ACC112 (cell line): ENCODE data around the gene LHX3.

Experiments
- H2AFZ ChIP-seq: fragments of 200-600 bp; sonication (generic); one replicate; pipeline ENCODE4 v1.6.0; 2017; ENCODE audit warnings: antibody characterized with exemption, low read length; ENCODE audit not compliant: unreplicated experiment
- H3K27ac ChIP-seq: fragments of 200-600 bp; sonication (generic); 2 replicates; pipeline ENCODE4 v1.5.1; 2014; ENCODE audit warnings: low read depth, mild to moderate bottlenecking, antibody characterized with exemption, low read length, moderate library complexity
- H3K27me3 ChIP-seq: fragments of 200-600 bp; sonication (generic); 2 replicates; pipeline ENCODE4 v1.6.1; 2014; ENCODE audit warnings: mild to moderate bottlenecking, antibody characterized with exemption, low read length, moderate library complexity, mixed read lengths; ENCODE audit not compliant: insufficient read depth
- H3K36me3 ChIP-seq: fragments of 200-600 bp; sonication (generic); 2 replicates; pipeline ENCODE4 v1.6.1; 2016; ENCODE audit warnings: mild to moderate bottlenecking, antibody characterized with exemption, low read length, moderate library complexity, mixed read lengths; ENCODE audit not compliant: insufficient read depth
- H3K4me1 ChIP-seq: fragments of 200-600 bp; sonication (generic); one replicate; pipeline ENCODE4 v1.6.1; 2016; ENCODE audit warnings: low read length, mixed read lengths; ENCODE audit not compliant: insufficient read depth, unreplicated experiment, control insufficient read depth
- H3K4me3 ChIP-seq: fragments of 200-600 bp; sonication (generic); 2 replicates; pipeline ENCODE4 v1.5.1; 2014; ENCODE audit warnings: mild to moderate bottlenecking, low read depth, low read length
- H3K79me2 ChIP-seq: fragments of 200-600 bp; sonication (generic); one replicate; pipeline ENCODE4 v1.6.0; 2016; ENCODE audit warnings: low read length; ENCODE audit not compliant: control insufficient read depth, unreplicated experiment, insufficient read depth

Gene LHX3

DNA sequence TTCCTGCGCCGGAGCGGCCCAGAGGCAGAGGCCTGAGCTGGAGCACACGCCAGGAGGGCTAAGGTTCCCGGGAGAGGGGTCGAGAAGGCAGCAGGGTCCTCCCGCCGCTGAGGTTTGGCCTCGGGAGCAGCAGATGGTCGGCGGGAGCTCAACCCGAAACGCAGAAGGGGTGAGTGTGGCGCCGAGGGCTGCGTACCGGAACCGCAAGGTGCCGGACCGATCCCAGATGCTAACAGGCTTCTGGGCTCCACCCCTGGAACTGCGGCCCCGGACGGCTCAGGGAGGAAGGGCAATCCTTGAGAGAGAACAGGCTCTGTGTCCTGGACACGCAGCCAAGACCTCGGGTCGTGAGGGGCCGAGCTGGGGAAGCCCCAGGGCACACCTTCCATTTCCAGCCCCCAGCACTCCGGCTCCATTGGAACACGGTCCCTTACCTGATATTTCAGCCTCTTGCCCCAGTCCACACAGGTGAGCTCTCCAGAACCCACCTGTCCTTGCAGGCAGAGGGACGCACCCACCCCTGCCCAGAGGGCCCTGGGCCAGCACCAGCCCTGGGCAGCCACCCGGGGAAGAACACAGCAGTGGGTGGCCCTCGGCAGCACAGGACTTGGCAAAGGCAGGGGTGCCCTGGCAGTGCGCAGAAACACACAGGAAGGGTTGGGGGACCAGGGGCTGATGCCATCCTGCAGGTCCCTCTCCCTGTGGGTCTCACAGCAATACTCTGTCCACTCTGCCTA lies 1.4 kb downstream of the LHX3 start:
- no peaks in the 10 kb centered on the region for H3K4me1 ChIP-seq
- no peak overlapping the region for H3K4me3 ChIP-seq
- H3K27ac ChIP-seq, result no peak overlapping the region
- H2AFZ ChIP-seq, result no peak overlapping the region
- peaks cover 60% of the 10 kb centered on the region for H3K27me3 ChIP-seq
- H3K79me2 ChIP-seq, result no peaks in the 10 kb centered on the region
- no peaks in the 10 kb centered on the region for H3K36me3 ChIP-seq

DNA sequence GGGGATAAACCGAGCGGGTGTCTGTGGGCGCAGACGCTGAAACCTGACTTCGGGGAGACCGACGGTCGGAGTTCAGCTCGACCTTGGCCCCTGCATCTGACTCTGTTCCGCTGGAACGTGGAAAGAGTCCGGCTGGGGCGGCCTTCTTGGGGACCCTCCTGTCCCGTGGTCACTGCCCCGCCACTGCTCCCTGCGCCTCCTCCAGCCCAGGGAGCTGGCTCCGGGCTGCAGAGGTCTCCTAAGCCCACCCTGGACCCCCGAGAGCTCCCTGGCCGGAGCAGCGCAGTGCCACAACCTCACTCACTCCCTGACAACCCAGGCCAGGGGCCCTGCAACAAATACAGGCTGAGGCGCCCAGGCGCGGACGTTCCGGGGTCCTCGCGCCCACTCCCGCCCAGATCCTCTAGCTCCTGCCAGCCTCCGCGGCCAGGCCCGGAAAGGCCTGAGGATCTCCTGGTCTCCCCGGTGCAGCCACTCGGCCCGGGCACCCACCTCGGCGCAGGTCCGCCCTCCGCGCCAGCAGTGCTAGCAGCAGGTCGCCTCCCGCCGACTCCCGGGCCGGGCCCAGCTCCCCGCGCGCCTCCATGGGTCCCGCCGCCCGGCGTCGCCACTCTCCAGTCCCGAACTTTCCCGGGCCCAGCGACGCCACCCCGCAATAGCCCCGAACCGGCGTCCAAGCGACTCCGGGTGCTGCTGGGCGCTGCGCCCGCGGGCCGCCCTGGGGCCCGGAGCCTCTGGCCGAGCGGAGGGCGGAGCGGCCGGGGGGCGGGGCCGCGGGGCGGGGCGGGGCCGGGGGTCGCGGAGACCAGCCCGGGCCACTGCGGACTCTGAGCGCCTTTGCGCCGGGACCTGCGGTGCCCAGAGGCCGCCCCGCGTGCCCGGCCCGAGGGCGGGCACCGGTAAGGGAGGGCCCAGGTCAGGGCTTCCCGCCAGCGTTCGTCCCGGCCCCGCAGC lies 2.2 kb downstream of the LHX3 start:
- no peak overlapping the region for H3K27ac ChIP-seq
- no peak overlapping the region for H3K4me3 ChIP-seq
- H3K36me3 ChIP-seq, result no peaks in the 10 kb centered on the region
- no peaks in the 10 kb centered on the region for H3K4me1 ChIP-seq
- H3K27me3 ChIP-seq, result peaks cover 69% of the 10 kb centered on the region
- no peaks in the 10 kb centered on the region for H3K79me2 ChIP-seq
- H2AFZ ChIP-seq, result no peak overlapping the region

DNA sequence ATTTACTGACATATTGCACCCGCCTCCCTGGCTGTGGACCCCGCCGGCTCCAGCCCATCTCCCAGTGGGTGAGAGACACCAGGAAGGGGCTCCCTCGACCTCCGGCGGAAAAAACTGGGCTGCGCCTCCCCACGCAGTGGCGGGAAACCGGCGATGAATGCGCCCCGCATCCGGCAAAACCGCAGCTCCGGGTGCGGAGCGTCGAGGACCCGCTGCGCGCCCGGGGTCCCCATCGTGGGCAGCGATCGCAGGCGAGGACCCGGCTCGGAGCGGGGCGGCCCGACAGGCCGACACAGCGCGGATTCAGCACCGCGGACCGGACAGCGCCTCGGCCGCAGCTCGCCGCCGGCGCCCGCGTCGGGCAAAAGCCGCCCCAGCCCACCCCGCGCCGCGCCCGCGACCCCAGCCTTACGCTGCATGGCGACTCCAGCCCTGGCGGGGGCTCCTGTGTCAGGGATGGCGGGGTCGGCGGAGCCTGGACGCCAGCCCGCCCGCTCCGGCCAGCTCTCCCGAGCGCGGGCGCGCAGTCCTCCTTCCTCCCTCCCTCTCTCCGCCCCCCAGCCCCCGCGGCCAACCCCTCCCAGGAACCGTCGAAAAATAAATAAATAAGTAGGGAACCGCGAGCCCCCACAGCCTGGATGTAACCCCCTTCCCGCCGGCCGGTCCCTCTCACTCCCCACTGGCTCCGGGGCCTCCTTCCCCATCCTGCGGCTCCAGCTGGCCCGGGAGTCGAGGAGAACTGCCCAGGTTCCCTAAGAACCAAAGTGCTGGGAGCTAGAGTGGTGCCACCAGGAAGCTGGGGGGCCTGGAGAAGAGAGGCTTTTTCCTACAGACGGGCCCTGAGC lies 3.1 kb downstream of the LHX3 start:
- H3K27me3 ChIP-seq, result peaks cover 78% of the 10 kb centered on the region

DNA sequence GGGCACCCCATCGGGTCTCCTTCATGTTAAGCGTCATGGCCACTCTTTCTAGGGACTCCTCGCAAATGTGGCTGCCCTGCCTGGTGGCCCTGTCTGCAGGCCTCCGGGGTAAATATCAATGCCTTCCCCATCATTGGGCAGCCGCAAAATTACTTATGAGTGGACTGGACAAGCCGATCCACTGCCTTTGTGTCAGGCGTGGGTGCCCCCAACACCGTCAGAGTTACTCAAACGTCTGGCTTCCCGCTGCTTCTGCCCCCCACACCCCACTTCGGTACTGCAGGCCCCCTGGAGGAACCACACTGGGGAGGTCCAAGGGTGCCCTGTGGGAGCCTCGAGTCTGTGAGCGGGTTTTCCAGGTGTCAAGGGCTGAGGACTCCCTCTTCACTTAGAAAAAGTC lies 3.8 kb downstream of the LHX3 start:
- no peaks in the 10 kb centered on the region for H3K4me1 ChIP-seq
- peaks cover 84% of the 10 kb centered on the region for H3K27me3 ChIP-seq
- H3K27ac ChIP-seq, result no peak overlapping the region
- no peak overlapping the region for H3K4me3 ChIP-seq
- H2AFZ ChIP-seq, result no peak overlapping the region
- H3K36me3 ChIP-seq, result no peaks in the 10 kb centered on the region
- no peaks in the 10 kb centered on the region for H3K79me2 ChIP-seq

More for the DNA sequence above, 3.1 kb downstream of the LHX3 start:
- no peak overlapping the region for H3K27ac ChIP-seq
- no peaks in the 10 kb centered on the region for H3K4me1 ChIP-seq
- no peaks in the 10 kb centered on the region for H3K79me2 ChIP-seq
- no peak overlapping the region for H2AFZ ChIP-seq
- H3K4me3 ChIP-seq, result no peak overlapping the region
- no peaks in the 10 kb centered on the region for H3K36me3 ChIP-seq

DNA sequence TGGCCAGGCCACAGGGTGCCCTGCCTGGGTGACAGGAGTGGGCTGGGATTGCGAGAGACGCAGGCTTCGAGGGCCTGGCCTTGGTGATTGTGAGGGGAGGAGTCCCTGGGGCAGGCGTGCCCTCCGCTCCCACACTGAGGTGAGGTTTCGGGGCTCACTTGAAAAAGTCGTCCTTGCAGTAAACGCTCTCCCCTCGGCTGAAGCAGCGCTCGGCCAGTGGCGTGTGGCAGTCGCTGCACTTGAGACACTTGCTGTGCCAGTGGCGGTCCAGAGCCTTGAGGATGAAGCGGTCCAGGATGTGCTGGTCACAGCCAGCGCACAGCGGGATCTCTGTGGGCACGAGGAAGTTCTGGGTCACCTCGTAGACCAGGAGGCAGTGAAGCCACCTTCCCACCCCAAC lies 4.5 kb downstream of the LHX3 start:
- no peak overlapping the region for H3K4me3 ChIP-seq
- H3K27me3 ChIP-seq, result peaks cover 91% of the 10 kb centered on the region
- H3K27ac ChIP-seq, result no peak overlapping the region

DNA sequence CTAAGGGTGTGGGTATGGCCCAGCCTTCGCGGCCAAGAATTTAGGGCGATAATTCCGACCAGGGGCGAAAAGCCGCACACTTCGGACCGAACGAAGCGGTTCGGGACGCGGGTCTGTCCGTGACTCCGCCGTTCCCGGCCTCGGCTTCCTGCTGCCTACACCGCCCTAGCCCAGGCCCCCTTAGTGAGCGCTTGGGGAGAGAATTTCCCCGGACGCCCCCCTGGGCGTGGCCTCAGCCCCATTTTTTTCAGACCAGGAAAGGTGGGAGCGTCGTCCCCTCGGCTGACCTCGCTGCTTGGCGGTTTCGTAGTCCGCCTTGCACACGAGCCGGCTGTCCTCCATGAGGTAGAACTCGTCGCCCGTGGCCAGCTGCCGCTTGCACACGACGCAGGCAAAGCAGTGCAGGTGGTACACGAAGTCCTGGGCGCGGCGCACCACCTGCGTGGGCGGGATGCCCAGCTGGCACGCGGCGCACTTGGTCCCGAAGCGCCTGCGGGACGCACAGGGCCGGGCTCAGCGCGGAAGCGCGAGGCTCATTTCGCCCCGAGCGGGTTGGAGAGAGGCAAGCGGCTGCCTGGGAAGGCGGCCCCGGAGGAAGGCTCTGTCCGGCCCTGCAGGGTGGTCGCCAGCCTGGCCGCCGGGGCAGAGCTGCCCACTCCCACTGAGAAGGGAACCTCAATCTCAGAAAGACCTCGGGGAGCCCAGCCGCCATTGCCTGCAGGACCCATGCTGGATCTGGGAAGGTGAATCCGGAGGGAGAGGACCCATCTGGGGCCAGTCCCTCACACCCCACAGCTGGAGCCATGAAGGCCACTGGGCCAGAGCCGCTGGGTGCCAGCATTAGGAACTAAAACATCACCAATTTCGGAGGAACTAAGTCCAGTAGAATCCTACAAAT lies 5.3 kb downstream of the LHX3 start:
- Histone ChIP-seq H2AFZ (no peak overlapping the region), H3K27me3 (peaks cover 96% of the 10 kb centered on the region), H3K4me1 (no peaks in the 10 kb centered on the region), H3K36me3 (no peaks in the 10 kb centered on the region), H3K4me3 (no peak overlapping the region), H3K79me2 (no peaks in the 10 kb centered on the region), H3K27ac (no peak overlapping the region)

More for the DNA sequence above, 4.5 kb downstream of the LHX3 start:
- Histone ChIP-seq H3K36me3 (no peaks in the 10 kb centered on the region), H3K79me2 (no peaks in the 10 kb centered on the region), H2AFZ (no peak overlapping the region), H3K4me1 (no peaks in the 10 kb centered on the region)

DNA sequence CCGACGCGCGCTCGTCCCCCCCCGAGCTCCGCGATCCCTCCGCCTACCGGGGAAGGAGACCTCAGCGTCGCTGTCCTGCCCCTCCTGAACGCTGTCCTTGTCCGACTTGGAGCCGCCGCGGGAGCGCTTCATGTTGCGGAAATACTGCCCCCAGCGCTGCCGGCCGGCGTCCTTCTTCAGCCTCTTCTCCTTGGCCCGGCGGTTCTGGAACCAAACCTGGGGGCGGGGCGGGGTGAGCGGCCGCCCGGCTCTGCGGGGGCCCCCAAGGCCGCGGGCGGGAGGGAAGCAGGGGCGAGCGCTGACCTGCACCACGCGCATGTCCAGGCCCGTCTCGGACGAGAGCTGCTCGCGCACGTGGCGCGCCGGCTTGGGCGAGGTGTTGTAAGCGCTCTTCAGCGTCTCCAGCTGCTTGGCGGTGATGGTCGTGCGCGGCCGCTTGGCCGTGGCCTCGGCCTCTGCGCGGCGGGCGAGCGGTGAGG lies 6.3 kb downstream of the LHX3 start:
- Histone ChIP-seq H2AFZ (peak overlapping the region; percentile 25), H3K79me2 (no peaks in the 10 kb centered on the region), H3K27ac (no peak overlapping the region), H3K27me3 (peaks cover 96% of the 10 kb centered on the region), H3K4me3 (peak overlapping the region; percentile 53), H3K4me1 (no peaks in the 10 kb centered on the region), H3K36me3 (no peaks in the 10 kb centered on the region)

DNA sequence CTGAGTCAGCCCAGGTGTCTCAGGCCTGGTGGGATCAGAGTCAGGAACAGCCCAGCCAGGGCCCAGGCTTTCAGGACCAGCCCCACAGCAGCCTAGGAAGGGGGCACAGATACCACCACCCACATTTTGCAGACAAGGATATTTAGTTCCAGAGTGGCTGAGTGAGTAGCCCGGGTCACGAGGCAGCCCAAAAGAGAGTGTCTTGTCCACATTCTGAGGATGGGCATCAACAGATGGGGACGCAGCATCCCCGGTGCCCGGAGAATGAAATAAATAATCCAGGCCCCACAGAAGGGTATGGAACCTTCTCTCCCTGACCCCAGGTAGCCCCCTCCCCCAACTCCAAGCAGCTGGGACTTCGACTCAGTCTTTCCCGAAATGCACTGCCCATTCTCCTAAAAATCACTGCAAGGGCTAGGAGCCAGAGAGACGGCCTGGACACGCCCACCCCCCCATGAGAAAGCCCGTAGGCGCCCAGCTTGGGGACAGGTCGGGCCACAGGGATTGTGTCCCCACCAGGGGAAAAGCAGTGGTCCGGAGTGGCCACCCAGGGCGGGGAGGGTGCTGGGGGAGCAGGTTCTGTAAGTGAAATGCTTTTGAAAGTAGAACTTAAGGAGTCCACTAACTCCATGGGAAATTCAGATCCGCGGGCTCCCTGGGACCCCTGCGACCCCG lies 6.9 kb downstream of the LHX3 start:
- Histone ChIP-seq H3K4me1 (no peaks in the 10 kb centered on the region), H3K27ac (no peak overlapping the region), H3K27me3 (peaks cover 97% of the 10 kb centered on the region), H3K36me3 (no peaks in the 10 kb centered on the region), H3K79me2 (no peaks in the 10 kb centered on the region), H3K4me3 (peak overlapping the region; percentile 53), H2AFZ (peak overlapping the region; percentile 25)

DNA sequence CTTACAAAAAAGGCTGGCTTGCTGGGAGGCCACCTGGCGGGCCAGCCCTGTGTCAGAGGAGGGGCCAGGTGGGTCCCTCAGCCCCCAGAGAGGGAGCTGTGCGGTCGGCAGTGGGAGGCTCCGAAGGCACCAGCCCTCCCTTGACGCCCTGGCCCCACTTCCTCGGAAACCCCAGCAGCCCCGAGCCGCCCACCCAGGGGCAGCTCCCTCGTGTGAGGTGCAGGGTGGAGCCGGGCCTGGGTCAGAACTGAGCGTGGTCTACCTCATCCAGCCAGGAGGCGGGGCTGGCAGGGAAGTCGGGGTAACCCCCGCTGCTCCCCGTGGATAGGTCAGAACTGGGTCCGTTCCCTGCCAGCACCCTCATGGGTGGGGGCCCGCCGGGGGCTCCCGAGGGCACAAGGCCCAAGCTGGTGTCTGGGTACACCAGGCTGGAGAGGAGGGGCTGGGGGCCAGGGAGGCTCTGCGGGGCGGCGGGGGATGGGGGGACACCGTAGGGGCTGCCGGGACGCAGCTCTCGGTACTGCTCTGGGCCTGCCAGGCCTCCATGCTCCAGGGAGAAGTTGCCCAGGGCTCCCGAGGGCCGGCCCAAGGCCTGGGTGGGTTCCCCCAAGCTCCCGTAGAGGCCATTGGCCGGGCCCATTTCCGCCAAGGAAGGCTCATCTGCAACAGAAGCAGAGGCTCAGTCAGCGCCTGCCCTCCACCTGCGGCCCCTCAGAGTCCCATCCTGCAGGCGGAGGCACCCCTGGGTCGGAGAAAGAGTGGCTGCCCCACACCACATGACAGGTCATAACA lies 7.6 kb downstream of the LHX3 start:
- Histone ChIP-seq H3K79me2 (no peaks in the 10 kb centered on the region), H3K4me1 (no peaks in the 10 kb centered on the region), H3K27me3 (peaks cover 98% of the 10 kb centered on the region), H3K36me3 (no peaks in the 10 kb centered on the region), H3K27ac (no peak overlapping the region), H2AFZ (no peak overlapping the region), H3K4me3 (no peak overlapping the region)
